GM19238 (cell line): ENCODE measurements around the gene ZNF488.

Experiments used
- DNase-seq: peaks from one replicate; pipeline ENCODE4 v3.0.0; 2011; ENCODE audit warnings: low spot score; ENCODE audit not compliant: insufficient read length

Gene ZNF488

GRCh38 chr10:47332371-47332770 is 51.7 kb downstream of the ZNF488 start:
- DNase-seq = no peak

- DNase-seq = no peak
Observed at GRCh38 chr10:47331954-47332353, 52.1 kb downstream of the ZNF488 start.

GRCh38 chr10:47331491-47331890 is 52.6 kb downstream of the ZNF488 start:
- no peak for DNase-seq

GRCh38 chr10:47330804-47331203 is 53.3 kb downstream of the ZNF488 start:
- DNase-seq = no peak

DNA sequence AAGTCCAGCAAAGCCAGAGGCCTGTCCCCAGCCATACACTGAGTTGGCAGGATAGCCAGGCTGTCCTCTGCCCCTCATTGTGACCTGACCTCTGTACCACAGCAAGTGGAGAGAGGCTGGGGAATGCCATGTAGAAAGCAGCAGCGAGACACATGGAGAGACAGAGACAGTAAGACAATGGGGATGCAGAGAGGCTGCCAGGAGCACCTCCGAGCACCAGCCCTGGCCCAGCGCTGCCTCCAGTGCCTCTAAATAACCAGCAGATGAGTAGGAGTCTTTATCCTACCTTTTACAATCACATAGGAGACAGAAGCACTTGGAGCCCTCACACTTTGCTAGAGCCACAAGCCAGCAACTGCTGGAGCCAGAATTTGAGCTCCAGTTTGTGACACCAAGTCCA is 53.7 kb downstream of the ZNF488 start:
- DNase-seq = no peak

- DNase-seq = no peak
Observed at GRCh38 chr10:47329855-47330254, 54.2 kb downstream of the ZNF488 start.

DNA sequence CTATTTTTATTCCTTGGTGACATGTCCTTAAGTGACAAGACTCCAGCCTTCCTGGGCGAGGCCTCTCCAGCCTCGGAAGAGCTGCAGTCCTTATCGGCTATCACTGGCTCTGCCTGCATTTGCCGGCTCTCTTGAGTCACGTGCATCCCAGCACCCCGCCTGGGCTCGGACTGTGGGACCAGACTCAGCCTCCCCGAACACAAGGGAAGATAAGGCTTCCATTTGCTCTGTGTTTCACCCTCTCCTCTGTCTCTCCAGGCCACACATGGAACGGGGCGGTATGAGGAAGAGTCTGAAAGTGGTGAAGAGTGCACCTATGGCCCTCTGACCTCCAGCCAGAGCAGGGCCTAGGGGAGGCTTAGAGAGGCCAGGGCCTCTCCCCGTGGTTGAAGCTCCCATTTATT is 57.2 kb downstream of the ZNF488 start:
- DNase-seq = no peak

- no peak for DNase-seq
Observed at GRCh38 chr10:47326306-47326926, 57.7 kb downstream of the ZNF488 start.

GRCh38 chr10:47325303-47326291 is 58.5 kb downstream of the ZNF488 start:
- no peak for DNase-seq

GRCh38 chr10:47323636-47324296 is 60.3 kb downstream of the ZNF488 start:
- no peak for DNase-seq

- DNase-seq = no peak
Observed at GRCh38 chr10:47323087-47323486, 61.0 kb downstream of the ZNF488 start.

- DNase-seq = no peak
Observed at GRCh38 chr10:47322300-47323061, 61.6 kb downstream of the ZNF488 start, which contains the start of gene GDF2. TSS of gene GDF2 (plus strand) at chr10:47322454. CDS start at chr10:47322669, 215 bp downstream.

DNA sequence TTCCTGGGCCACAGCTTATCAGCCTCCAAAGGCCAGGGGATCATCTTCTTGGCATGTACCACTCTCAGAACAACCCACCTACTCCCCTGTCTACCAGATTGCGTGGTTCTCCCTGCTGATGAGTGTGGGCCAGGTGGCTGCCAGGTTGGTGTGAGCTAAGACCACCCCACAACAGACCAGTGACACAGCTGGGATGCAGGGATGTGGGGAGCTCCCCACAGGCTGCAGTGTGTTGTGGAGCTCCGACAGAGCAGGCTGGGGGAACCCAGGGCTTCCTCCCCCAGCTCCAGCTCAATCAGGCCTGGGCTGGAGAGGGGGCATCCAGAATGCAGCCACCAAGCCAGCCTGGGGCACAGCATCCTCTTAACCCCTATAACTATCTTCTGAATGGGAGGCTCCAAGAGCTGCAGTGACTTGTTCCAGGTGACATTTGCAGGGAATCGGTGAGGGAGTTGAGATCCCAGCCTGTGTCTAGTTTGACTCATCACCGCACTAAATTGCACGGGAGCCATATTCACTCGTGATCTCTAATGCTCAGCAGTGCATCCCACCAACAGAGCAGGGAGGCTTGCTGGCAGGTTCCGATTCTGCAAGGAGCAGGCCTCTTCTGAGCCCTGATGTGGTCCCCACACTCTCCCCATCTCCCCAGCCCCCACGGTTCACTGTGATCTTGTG is 62.4 kb downstream of the ZNF488 start:
- DNase-seq = no peak

DNA sequence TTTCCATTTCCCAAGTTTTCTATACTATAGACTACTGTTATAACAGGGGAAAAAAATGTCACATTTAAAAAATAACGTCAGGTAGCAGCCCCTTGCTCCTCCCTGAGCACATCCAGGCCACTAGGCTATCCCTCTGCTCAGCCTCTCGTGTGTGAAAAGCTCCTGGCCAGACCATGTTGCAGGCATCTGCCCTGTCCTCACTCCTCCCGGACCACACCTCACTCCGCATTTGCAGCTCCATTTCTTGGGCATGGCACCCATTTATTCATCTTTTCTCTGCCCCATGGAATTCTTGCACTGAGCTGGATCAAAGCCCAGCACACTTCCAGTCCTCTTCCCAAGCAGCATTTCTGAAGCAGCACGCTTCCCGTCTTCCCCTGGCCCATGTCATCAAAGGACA is 63.3 kb downstream of the ZNF488 start:
- no peak for DNase-seq

- no peak for DNase-seq
Observed at GRCh38 chr10:47319784-47320183, 64.3 kb downstream of the ZNF488 start.

GRCh38 chr10:47318706-47319105 is 65.4 kb downstream of the ZNF488 start:
- DNase-seq = no peak

- no peak for DNase-seq
Observed at GRCh38 chr10:47317251-47317650, 66.8 kb downstream of the ZNF488 start.

DNA sequence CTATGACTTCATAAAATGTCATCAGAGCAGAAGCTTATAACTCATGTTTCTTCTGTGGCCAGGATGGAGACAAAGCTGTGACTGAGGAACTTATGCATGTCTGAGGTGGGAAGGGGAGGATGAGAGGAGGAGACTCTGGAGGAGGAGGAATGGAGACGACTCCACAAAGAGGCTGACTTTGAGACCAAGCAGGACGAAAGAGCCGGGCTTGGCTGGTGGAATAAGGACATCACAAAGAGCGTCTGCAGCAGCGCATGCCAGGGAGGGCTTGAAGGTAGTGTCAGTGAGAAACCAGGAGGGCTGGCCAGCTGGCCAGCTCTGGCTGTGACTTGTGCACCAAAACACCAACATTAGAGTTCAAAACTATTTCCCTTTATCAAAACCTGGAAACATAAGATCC is 68.0 kb downstream of the ZNF488 start:
- no peak for DNase-seq
